ENCODE results near the gene BMAL2. TPM values are rescaled to one million over a fixed set of nuclear protein-coding genes. Genes with fewer than 3 reads are reported as not detected.

The BMAL2 gene
- total RNA-seq, 3 donors from 2014 or later, result 2.2 to 3.9 (median 3.6) TPM

- intact Hi-C loops (cut with DNase I, micrococcal nuclease), result no loop called here
Measured at GRCh38 chr12:27355979-27356378, 23.3 kb downstream of the BMAL2 start.

GRCh38 chr12:27359578-27360340 lies 27.1 kb downstream of the BMAL2 start:
- ATAC-seq (peak; percentile 66), DNase-seq (peak in 1 of 3 donors; percentile 46)
- Histone ChIP-seq H3K4me3 (no peak overlapping the region), H3K4me1 (ENCODE audit: low read depth) (no peaks in the 10 kb centered on the region), H3K36me3 (ENCODE audit: low read depth) (no peaks in the 10 kb centered on the region), H3K9me3 (no peaks in the 10 kb centered on the region)
- intact Hi-C loops (cut with DNase I, micrococcal nuclease), result no loop called here
- no peak for TF ChIP-seq CTCF (IDR thresholded peaks at IDR 0.05)

More at GRCh38 chr12:27355979-27356378, 23.3 kb downstream of the BMAL2 start:
- no peaks in the 10 kb centered on the region for H3K9me3 ChIP-seq
- ATAC-seq, result no peak
- H3K36me3 ChIP-seq (ENCODE audit: low read depth), result no peaks in the 10 kb centered on the region
- no peak for TF ChIP-seq CTCF (IDR thresholded peaks at IDR 0.05)
- H3K4me1 ChIP-seq (ENCODE audit: low read depth), result no peaks in the 10 kb centered on the region
- H3K4me3 ChIP-seq, result no peak overlapping the region
- DNase-seq, result no peak

- H3K4me1 ChIP-seq (ENCODE audit: low read depth), result no peaks in the 10 kb centered on the region
- TF ChIP-seq CTCF (IDR thresholded peaks at IDR 0.05), result no peak
- no peak overlapping the region for H3K4me3 ChIP-seq
- no peaks in the 10 kb centered on the region for H3K9me3 ChIP-seq
- ATAC-seq, result no peak
- no peaks in the 10 kb centered on the region for H3K36me3 ChIP-seq (ENCODE audit: low read depth)
- DNase-seq, result no peak
- intact Hi-C loops (cut with DNase I, micrococcal nuclease), result no loop called here
Measured at GRCh38 chr12:27361372-27361771, 28.7 kb downstream of the BMAL2 start.

GRCh38 chr12:27366621-27367020 lies 34.0 kb downstream of the BMAL2 start:
- no peaks in the 10 kb centered on the region for H3K9me3 ChIP-seq

GRCh38 chr12:27367078-27367477 lies 34.4 kb downstream of the BMAL2 start:
- DNase-seq, result no peak
- ATAC-seq, result no peak
- intact Hi-C loops (cut with DNase I, micrococcal nuclease), result no loop called here
- no peak for TF ChIP-seq CTCF (IDR thresholded peaks at IDR 0.05)
- H3K4me3 ChIP-seq, result no peak overlapping the region
- H3K36me3 ChIP-seq (ENCODE audit: low read depth), result no peaks in the 10 kb centered on the region
- no peaks in the 10 kb centered on the region for H3K4me1 ChIP-seq (ENCODE audit: low read depth)
- no peaks in the 10 kb centered on the region for H3K9me3 ChIP-seq

More at GRCh38 chr12:27366621-27367020, 34.0 kb downstream of the BMAL2 start:
- Histone ChIP-seq H3K4me3 (no peak overlapping the region), H3K36me3 (ENCODE audit: low read depth) (no peaks in the 10 kb centered on the region), H3K4me1 (ENCODE audit: low read depth) (no peaks in the 10 kb centered on the region)
- intact Hi-C loops (cut with DNase I, micrococcal nuclease), result no loop called here
- ATAC-seq (no peak), DNase-seq (no peak)
- TF ChIP-seq CTCF (IDR thresholded peaks at IDR 0.05), result no peak
